AG08395 (cell line): Measurements from ENCODE around the gene GUCY1B1.

ENCODE experiments used
- DNase-seq: peaks from one replicate; pipeline ENCODE4 v3.0.0; 2012; ENCODE audit warnings: mixed read lengths, low spot score

Gene GUCY1B1

DNA sequence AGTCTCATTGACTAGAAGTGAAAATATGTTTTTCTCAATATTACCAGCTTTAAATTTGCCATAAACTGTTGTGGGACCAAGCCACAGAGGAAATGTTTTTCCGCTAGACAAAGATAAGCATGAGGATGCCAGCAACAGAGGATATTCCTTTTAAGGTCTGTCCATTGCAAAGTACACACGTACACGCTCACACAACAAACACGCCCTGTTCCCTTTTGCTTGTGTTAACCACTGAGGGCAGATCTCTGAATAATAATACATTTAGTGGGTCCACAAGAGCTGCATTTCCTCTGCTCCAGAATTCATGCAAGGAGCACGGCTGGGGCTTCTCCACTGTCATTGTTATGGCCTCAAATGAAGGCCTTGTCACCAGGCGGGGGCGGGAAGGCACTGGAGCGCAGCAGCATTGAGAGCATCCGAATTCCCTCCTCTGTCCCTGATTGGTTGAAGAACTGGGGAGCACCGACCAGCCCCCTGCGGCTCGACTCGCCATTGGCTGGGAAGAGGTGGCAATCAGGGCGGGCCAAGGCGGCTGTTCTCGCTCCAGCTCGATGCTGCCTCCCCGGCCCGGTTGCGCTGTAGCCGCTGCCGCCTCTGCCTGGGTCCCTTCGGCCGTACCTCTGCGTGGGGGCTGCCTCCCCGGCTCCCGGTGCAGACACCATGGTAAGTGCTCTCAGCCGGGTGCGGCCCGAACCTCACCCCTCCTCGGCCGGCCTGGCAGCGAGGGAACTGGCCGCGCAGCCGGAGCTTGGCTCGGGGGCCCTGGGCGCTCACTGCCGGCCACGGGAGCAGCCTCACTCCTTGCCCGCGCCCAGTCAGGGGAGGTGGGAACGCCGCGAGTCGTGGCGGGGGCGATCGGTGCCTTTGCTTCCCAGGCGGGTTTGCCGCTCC lies at the start of gene GUCY1B1:
GUCY1B1 (plus strand) TSS at position 541 of the 891 bp plus-strand sequence; CDS start at position 661, 120 bp downstream.
- DNase-seq, result peak; percentile 99

DNA sequence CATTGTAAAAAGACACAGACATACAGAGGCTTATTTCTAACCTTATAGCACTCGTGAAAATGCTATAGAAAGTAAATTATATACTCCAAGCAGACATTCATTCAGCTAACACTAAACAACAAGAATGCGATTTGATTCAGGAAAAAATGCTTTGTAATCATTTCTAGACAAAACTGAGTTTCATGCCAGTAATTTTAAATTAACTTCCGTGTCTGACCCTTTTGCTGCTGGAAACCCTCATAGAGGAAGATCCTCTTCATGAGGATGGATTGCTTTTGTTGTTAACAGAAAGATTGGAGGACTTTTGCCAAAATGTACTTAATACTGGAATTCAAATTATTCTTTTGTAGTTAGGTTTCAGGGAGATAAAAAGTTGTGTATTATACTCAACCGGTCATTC lies 48.9 kb upstream of the GUCY1B1 start:
- DNase-seq, result no peak

DNA sequence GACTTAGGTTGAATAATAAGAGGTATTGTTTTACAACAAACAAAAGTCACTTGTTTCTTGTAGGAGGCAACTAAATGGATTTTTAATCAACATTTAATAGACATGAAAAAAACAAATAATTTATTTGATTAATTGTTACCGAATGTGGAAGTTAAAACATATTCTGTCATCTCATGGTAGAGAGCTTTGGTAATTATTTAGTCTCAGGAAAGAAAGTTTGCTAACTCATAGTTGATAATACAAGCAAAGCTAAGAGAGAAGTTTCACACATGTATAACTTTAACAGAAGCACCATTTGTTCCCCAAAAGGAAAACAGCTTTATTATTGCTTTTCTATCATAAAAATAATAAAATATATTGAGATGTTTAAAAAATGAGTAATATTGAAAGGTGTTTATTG lies 47.3 kb upstream of the GUCY1B1 start:
- no peak for DNase-seq

DNA sequence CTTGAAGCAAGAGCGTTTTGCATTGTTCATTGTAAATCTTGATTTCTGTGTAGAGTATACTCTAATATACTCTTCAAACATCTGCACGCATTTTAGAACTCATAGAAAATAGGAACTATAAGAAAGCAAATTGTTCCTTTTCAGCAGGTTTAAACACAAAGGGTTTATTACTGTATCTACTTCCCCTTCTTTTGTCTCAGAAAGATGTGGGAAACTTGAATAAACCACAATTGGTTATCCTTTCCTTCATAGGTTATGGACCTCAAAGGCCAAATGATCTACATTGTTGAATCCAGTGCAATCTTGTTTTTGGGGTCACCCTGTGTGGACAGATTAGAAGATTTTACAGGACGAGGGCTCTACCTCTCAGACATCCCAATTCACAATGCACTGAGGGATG lies 46.0 kb upstream of the GUCY1B1 start:
- DNase-seq, result no peak

DNA sequence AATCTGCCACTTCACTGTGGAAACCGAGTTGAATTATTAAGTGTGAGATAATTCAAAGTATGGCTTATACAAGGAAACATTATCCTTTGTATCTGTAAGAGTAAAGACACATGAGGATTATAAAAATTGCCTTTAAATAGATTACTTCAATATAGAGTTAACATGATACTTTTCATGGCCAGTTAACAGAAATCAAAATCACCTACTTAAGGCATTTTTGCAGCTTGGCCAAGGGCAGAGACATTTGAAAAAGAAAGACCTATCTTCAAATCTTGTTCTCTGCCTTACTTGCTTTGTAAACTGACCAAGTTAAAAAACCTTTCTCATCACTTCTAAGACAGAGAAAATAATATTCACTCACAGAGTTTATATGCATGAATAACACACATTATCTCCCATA lies 44.9 kb upstream of the GUCY1B1 start:
- DNase-seq, result no peak

DNA sequence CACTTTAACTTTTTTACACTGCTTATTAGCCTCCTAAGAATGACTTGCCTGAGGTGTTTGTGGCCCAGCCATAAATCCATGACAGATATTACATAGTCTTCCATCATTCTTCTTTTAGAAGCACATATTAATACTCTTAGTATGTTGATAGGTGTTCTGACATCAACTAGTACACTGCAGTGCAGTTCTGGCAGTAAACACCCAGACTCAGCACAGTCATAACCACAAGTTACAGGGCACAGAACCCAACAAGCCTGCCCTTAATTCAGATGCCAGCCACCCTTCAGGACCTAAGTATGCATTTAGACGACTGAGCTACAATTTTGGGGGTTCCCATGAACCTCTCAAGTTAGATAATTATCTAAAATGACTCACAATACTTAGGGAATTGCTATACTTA lies 36.5 kb upstream of the GUCY1B1 start:
- no peak for DNase-seq

DNA sequence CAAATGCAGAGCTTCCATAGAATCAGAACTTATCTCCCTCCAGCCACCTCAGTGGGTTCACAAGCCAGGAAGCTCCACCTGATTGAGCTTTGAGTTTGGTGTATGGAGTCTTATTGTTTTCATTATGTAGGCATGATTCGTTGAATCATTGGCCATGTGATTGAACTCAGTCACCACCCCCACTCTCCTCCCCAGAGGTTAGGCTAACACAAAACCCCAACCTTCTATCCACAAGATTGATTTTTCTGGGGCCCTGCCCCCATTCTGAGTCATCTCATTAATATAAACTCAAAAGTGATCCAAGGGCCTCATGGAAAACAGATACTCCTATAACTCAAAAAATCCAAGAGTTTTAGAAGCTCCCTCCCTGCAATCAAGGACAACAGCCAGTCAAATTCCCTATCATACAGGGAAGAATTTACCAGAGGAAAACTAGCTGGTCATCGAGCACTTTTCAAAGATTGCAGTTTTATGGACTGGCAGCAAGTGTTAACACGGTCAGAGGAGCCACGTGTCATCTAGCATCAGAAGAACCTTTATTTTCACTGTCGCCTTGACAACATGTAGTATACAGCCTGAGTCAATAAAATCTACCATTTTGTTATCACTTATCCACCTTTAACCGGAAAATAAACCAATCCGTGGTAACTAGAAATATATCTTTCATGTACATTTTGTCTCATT lies 35.9 kb upstream of the GUCY1B1 start:
- DNase-seq, result peak; percentile 12

DNA sequence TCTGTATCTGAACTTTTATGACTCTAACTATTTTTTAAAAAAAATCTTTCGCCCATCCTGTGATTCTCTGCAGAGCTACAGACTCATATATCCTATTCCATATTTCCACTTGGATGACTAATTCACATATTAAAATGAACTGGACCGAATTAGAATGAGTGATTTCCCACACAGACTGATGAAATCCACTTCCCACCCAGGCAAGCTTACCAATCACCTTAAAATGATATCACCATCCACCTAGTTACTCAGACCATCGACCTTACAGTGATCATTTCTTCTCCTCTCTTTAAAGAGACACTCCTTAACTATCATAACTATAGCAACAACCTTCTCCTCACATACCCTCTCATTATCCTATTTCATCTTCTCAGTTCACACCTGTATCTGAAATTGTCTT lies 34.1 kb upstream of the GUCY1B1 start:
- no peak for DNase-seq

DNA sequence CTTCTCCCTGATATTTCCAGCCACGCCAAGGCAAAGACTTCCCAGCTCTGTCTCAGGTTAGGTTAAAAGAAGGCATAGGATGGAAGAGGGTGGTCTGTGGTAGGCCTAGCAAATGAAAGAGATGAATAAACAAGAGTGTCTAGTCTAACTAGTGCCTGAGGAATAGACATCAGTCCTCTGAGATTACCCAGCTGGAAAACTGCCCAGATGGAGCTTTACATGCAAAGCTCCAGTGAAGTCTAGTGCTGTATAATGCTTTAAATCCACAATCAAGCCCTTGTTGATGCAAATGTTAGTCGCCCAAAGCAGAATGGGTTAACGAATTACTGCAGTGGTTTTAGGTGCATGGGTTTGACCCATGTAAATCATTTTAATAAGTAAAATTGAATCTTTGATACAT lies 24.8 kb upstream of the GUCY1B1 start:
- DNase-seq, result no peak

DNA sequence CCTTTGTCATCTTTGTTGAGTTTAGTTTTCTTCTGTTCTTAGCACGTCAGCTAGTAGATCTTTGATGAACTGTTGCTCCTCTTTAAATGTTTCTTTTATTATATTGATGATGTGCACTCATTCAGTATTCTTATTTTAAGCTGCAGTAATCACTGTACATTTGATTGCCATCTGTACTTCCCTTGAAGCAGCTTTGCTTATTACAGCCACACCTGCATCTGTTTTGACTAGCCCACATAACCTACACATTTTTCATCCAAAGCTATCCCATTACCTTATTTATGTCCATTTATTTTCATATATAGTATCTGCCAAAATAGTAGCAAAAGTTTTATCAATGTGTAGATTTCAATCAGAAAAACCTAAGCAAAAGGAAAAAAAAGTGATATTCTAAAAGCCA lies 23.9 kb upstream of the GUCY1B1 start:
- DNase-seq, result no peak

DNA sequence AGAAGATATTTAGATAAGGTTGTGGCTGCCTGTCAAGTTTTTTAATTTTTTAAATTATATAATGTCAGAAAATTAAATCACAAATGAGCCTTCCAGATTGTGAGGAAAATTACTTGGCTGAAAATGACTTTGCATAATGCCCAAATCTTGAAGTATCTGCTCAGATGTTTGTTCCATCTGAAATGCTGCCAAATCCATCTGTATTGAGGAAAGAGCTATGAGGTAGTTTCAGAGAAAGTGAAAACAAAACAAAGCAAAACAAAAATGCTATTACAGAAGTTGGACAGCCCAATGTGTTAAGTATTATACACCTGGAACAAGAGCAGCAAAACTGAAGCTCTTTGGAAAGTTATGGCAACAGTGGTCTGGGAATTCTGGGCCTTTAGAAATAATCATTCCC lies 23.3 kb upstream of the GUCY1B1 start:
- no peak for DNase-seq

DNA sequence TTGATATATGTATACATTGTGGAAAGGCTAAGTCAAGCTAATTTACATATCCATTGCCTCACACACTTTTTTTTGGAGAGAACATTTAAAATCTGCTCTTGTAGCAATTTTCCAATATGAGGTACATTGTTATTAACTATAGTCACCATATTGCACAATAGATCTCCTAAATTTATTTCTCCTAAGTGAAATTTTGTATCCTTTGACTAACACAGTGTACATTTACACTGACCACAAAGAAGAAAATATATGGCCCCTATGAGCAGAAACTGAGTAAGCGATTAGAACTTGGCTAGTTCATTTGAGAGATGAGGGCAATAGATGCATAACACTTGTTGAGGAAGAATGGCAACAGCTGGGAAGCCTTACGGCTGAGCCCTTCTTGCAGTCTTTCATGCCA lies 20.3 kb upstream of the GUCY1B1 start:
- peak; percentile 43 for DNase-seq

DNA sequence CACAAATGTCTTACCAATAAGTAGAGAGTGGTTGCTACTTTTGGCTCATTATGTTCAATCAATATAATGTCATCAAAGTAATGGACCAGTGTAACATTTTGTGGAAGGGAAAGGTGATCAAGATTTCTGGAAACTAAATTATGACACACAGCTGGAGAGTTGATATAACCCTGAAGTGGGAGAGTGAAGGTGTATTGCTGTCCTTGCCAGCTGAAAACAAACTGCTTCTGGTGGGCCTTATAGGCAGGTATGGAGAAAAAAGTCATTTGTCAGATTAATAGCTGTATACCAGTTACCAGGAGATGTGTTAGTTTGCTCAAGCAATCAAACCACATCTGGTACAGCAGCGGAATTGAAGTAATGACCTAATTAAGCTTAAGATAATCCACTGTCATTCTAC lies 17.3 kb upstream of the GUCY1B1 start:
- no peak for DNase-seq

DNA sequence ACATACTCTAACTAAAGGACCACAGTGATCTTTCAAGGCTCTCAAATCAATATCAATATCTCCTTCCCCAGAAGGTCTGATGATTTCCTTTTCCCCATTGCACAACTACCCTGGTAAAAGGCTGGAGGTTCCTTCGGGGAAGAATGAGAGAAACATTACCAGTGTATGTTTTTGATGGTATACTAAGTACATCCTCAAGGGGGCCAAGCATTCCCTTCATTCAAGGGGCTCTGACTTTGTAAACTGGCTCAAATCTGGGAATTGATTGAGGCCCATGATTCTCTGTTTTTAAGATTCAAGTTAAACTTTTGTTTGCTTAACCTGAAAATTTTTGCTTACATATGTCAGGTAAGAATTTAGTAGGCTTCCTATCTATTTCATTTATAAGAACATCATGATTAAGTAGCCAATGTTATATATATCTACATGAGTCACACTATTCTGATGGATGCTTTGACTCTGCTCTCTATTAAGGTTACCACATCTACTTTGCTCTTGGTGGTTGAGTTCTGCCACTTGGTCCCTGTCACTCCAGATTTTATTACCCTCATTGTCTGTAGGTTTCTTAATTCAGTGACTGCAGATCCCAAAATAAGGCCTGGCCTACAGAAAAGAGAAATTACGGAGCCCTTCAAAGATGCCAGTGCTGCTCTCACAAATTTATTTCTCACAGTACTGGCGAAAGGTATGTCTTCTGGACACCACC lies 16.4 kb upstream of the GUCY1B1 start:
- DNase-seq, result no peak

DNA sequence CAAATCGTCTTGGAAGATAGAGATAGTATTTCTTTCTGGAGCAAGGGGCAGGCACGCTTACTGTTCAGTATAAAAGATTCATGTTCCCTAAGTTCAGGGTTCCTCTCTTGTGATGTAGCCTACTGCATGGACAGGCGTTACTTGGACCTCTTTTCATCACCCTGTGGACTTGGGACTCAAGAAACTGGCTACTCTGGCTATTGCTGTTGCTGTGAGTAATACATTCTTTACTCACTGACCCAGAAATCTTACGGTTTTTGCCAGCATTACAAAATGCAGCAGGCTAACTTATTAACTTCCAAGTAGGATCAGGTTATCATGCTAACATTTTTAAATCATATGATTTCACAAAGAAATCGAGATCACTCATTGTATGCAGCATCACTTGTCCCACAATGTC lies 12.8 kb upstream of the GUCY1B1 start:
- DNase-seq, result peak; percentile 72

DNA sequence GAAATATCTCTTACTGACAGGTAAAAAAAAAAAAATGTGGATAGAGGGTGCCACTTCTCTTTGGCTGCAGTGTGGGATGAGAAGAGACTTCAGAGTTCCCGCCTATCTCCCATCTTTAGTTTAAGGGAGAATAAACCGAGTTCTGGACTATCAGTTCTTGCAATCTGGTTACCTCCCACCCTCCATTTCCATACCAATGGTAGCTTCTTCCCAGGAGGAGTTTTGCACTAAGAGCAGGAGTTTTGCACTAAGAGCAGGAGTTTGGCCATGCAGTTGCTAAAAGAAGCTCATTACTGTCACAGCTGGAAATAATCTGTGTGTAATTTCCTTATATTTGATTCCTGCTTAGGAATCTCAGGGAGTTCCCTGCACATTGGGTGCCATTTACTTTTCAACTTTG lies 10.8 kb upstream of the GUCY1B1 start:
- DNase-seq, result no peak

DNA sequence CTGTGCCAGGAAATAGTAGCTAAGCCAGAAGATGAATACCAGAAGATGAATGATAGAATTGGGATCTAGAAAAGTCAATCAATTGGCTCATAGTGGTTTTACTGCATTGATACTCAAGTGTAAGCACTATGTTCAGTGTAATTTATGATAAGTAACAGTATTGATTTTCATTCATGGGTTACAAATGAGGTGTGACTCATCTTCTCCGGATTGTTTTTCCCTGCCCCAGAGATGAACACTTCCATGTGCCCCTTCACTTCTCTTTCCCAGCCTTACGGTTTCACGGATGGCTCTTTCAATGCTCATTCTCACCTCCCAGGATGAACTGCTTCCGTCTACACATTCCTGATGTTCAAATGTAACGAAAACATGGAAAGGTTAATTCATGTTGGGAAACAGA lies 9.8 kb upstream of the GUCY1B1 start:
- DNase-seq, result no peak

DNA sequence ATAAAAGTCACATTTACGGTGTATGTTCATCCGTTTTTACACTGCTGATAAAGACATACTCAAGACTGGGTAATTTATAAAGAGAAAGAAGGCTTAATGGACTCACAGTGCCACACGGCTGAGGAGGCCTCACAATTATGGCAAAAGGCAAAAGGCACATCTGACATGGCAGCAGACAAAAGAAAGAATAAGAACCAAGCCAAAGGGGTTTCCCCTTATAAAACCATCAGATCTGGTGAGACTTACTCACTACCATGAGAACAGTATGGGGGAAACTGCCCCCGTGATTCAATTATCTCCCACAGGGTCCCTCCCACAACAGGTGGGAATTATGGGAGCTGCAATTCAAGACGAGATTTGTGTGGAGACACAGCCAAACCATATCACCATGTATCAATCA lies 7.3 kb upstream of the GUCY1B1 start:
- no peak for DNase-seq

DNA sequence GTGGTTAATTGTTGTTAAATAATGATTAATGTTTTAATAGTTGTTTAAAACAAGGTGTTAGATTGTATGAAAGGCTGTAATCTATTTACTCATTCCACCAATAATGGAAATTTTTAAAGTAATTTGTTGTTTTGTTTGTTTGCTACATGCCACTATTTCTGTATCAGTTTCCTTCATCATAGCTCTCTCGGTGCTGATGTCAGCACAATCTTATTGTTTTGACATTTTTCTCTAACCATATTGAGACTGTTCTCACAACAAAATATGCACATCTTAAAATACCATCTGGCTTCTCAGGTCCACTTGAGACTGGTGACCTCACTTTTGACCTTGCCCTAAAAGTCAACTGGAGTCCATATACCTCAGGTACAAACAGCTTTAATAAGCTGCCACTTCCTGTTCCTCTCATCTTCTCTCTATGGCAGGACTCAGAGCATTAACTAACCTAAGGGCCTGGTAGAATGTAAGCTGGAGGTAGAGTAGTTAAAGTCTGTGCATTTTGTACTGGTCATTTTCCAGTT lies 1.0 kb upstream of the GUCY1B1 start:
- no peak for DNase-seq

DNA sequence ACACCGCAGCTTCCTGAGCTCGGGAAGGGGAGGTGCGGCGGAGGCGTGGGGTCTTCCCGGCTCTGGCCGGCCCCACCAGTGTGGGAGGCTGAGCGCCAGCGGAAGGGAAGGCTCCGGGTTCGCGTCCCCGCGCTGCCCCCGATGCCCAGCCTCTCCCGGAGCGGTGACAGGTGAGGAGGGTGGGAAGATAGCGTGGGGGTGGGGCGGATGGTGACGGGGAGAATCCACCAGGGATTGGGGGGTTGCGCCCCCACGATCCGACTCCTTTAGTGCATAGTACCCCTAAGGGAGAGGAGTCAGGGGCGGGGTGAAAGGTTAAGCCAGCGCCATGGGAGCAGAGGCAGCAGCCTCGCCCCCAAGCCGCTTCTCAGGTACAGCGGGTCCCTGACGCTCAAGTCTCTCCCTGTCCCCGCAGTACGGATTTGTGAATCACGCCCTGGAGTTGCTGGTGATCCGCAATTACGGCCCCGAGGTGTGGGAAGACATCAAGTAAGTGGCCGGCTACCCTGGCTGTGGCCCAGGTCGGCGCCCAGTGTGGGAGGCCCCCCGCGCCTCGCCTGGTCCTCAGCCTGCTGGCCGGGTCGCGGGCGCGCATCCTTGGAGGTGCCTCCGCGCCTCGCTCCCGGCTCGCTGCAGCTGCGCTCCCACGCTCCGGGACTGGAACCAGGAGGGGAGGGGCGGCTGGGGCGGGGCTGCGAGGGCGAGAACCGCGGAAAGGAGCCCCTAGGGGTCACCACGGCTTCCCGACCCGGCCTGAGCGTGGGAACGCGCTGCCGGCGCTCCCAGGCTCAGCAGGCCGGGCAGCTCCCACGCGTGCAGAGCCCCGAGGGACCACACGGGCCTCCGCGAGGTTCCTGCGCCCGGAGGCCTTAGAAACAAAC lies 791 bp downstream of the GUCY1B1 start:
- peak; percentile 27 for DNase-seq

DNA sequence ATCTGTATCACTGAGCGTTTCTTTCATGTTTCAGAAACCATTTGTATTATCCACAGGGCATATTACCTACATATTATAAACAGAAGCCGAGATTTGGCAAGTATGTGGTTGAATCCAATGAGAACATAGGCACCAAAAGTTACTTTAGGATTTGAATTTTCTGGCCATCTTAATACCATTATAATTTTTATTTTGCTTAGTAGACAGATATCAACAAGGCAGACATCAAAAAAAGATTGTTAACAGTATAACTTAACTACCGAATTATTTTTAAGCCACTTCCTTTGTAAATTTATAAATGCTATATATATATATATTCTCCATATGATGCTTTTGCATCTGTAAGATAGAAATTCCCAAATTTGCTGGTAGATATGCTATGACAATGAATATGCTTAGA lies 2.2 kb downstream of the GUCY1B1 start:
- no peak for DNase-seq

DNA sequence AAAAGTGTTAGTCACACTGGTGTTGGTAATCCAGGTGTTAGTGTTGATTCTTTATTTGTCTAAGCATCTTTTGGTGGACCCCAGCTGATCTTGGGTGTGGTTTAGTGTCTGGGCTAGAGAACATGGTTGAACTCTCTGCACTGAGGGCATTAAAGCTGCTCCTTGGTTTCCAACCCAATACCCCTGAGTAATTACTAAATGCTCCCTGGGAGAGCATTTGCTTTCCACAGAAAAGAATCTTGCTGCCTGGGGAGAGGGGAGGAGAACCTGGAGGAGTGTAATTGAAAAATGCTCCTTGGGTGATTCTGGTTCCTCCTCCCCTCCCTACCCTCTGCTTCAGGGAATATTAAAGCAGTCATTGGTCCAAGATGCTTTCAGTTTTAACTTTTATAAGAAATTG lies 3.1 kb downstream of the GUCY1B1 start:
- no peak for DNase-seq
